GM18526 (cell line): ENCODE measurements around the gene NECTIN2.

ENCODE experiments used
- POLR2A ChIP-seq: IDR thresholded peaks from 3 replicates; pipeline ENCODE4 v1.6.1; 2011; ENCODE audit not compliant: insufficient read length; ENCODE audit errors: extremely low read depth

Gene NECTIN2

GRCh38 chr19:44865196-44865767 is 19.2 kb downstream of the NECTIN2 start:
- TF ChIP-seq POLR2A: no peak

GRCh38 chr19:44866664-44867063 is 20.6 kb downstream of the NECTIN2 start:
- TF ChIP-seq POLR2A: no peak

DNA sequence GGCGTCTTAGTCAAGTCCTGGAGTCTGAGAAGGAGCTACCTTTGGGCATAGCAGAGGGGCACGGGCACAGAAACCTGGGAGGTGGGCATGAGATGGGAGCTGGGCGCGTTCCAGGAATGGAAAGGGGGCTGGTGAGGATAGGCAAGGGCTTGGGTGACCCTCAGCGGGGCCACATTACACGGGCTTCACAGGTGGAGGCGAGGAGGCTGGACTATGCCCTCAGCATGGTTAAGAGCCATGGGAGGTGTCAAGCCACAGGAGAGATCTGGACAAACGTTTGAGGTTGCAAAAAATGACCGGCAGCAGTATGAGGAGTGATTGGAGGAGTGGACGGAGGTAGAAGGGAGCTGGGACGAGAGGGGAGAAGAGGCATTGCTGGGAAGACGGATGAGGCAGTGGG is 21.5 kb downstream of the NECTIN2 start:
- TF ChIP-seq POLR2A: no peak

- TF ChIP-seq POLR2A: no peak
Observed at GRCh38 chr19:44869733-44870470, 23.8 kb downstream of the NECTIN2 start.

- no peak for TF ChIP-seq POLR2A
Observed at GRCh38 chr19:44871809-44872208, 25.7 kb downstream of the NECTIN2 start.

- TF ChIP-seq POLR2A: no peak
Observed at GRCh38 chr19:44872661-44873060, 26.6 kb downstream of the NECTIN2 start.

- TF ChIP-seq POLR2A: no peak
Observed at GRCh38 chr19:44874317-44874716, 28.2 kb downstream of the NECTIN2 start.

DNA sequence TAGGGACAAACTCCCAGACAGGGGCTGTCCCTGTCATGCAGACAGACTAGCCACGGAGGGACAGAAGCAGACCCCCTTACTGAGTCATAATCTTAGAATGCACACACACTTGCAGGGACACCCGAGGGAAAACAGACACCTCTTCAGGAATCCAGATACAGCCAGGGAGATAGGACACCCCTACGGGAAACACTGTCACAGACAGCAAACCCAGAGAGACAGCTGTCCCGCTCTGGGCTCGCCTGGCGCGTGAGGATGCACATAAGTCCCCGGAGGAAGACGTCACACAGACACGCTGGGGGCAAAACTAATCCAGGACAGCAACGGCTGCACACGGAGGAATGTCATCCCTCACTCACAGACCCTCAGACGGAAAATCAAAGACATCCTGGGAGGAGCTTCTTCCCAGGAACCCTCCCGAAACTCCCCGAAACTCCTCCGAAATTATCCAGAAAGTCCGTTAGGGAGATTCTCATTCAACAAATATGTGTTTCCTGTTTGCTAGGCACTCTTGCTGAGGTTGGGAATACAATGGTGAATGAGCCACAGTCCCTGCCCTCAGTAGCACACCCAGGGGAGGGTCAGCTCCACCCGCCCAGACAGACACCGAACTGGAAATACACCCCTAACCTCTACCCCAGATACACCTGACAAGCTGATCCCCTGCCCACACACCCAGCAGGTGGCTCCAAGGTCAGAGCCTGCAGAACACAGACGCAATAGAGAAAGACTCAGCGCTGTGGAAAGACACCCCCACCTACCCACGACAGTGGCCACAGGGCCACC is 29.8 kb downstream of the NECTIN2 start:
- TF ChIP-seq POLR2A: no peak

GRCh38 chr19:44876930-44877535 is 30.9 kb downstream of the NECTIN2 start:
- TF ChIP-seq POLR2A: no peak

DNA sequence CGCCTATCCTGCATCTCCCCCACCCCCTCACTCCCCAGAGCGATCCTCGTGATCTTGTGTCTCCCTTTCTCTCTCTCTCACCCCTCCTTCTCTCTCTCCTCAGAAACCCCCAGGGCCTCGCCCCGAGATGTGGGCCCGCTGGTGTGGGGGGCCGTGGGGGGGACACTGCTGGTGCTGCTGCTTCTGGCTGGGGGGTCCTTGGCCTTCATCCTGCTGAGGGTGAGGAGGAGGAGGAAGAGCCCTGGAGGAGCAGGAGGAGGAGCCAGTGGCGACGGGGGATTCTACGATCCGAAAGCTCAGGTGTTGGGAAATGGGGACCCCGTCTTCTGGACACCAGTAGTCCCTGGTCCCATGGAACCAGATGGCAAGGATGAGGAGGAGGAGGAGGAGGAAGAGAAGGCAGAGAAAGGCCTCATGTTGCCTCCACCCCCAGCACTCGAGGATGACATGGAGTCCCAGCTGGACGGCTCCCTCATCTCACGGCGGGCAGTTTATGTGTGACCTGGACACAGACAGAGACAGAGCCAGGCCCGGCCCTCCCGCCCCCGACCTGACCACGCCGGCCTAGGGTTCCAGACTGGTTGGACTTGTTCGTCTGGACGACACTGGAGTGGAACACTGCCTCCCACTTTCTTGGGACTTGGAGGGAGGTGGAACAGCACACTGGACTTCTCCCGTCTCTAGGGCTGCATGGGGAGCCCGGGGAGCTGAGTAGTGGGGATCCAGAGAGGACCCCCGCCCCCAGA is 32.2 kb downstream of the NECTIN2 start:
- TF ChIP-seq POLR2A: no peak

- no peak for TF ChIP-seq POLR2A
Observed at GRCh38 chr19:44879309-44880065, 33.4 kb downstream of the NECTIN2 start.

DNA sequence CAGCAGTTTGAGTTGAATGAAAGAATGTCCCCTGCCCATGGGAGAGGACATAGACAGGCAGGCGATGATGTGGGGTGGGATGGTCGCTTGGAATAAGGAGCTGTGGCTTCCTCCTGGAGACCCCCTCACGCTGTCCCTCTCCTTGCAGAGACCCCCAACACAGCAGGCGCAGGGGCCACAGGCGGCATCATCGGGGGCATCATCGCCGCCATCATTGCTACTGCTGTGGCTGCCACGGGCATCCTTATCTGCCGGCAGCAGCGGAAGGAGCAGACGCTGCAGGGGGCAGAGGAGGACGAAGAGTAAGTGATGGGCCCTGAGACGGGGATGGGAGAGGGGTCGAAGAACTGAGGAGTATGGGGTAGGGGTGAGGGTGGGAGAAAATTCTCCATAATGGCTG is 36.0 kb downstream of the NECTIN2 start:
- no peak for TF ChIP-seq POLR2A

DNA sequence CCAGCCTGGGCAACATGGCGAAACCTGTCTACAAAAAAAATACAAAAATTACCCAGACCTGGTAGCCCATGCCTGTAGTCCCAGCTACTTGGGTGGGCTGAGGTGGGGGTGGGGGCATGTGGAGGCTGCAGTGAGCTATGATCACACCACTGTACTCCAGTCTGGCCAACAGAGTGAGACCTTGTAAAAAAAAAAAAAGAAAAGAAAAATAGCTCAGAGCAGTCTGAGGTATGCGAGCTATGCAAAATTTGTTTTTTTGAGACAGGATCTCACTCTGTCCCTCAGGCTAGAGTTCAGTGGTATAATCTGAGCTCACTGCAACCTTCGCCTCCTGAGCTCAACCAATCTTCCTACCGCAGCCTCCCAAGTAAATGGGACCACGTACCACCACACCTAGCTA is 37.8 kb downstream of the NECTIN2 start:
- TF ChIP-seq POLR2A: no peak

DNA sequence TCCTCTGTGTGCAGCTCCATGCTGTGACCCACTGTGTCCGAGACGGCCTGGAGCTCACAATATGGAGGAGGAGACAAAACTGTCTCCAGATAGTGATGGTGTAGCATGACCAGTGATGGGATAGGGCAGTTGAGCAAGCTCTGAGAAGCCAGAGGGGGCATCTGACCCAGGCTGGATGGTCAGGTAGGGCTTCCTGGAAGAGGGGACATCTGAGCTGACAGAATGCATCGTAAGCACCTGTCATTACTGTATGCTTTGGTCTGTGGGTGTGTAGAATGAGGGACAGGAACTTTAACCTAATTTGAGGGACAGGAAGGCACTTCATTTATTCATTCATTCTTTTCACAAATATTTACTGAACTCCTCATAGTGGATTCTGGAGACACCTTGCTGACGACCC is 38.5 kb downstream of the NECTIN2 start:
- no peak for TF ChIP-seq POLR2A
